H1 (cell line): ENCODE measurements around the gene SOWAHC. TPM values are rescaled to one million over a fixed set of nuclear protein-coding genes. Genes with fewer than 3 reads are reported as not detected.

Experiments
- GABPA ChIP-seq: IDR thresholded peaks from 2 replicates; pipeline ENCODE4 v1.6.1; 2011; ENCODE audit warnings: mild to moderate bottlenecking, low read length, moderate library complexity, borderline replicate concordance; ENCODE audit not compliant: insufficient read depth
- POLR2A ChIP-seq, 2 experiments: IDR thresholded peaks; 1 replicate in 1 of 2; 2 replicates in 1 of 2; pipeline ENCODE4 v1.6.1; 2011; ENCODE audit warnings: low read depth in 2 of 2, low read length in 2 of 2, mild to moderate bottlenecking in 2 of 2; ENCODE audit errors: control extremely low read depth in 1 of 2
- SIN3A ChIP-seq, 2 experiments: IDR thresholded peaks in 1 of 2; conservative IDR thresholded peaks in 1 of 2; 2 replicates each; pipeline ENCODE4 v1.6.1; 2011 to 2012; ENCODE audit warnings: low read length in 2 of 2, improper control_type of control experiment in 1 of 2, low read depth in 1 of 2, mild to moderate bottlenecking in 1 of 2
- SUZ12 ChIP-seq: fragments of 200-600 bp; sonication (generic); IDR thresholded peaks from 2 replicates; pipeline ENCODE4 v1.6.1; 2012; ENCODE audit warnings: mild to moderate bottlenecking, inconsistent platforms, low read length, moderate library complexity, mixed read lengths
- TAF1 ChIP-seq: IDR thresholded peaks from 2 replicates; pipeline ENCODE4 v1.6.1; 2011; ENCODE audit warnings: mild to moderate bottlenecking, low read depth, low read length
- polyA plus RNA-seq, 7 experiments: library from polyadenylated mRNA; depleted of rRNA in 3 of 7; stranded (reverse) in 5 of 7; unstranded in 2 of 7; fragments of >200 nt in 5 of 7; fragments of 200-250 nt in 2 of 7; gene quantifications; 1 replicate in 5 of 7; 2 replicates in 1 of 7; 4 replicates in 1 of 7; pipeline versions ENCODE4 v1.2.1 to v1.2.3, GENCODE V29; 2011 to 2013; ENCODE audit warnings: missing spikeins in 2 of 7, mixed read lengths in 2 of 7
- total RNA-seq: library from RNA; stranded (reverse); fragmentation: NEBNext Ultra II Directional; extraction: Animal tissue kit (Norgen Biotek cat#: 25700); gene quantifications from 2 replicates; pipeline ENCODE4 v1.2.1, GENCODE V29; 2021

SOWAHC gene
- total and polyA plus RNA-seq, 2 of the 8 experiments (the other 6 are each of a cell fraction or from before 2014, with no cell fraction given) = 3.1 to 17.8 TPM

GRCh38 chr2:109614715-109615636 lies 812 bp downstream of the SOWAHC start (continued):
- TF ChIP-seq TAF1 (0 out of 2 replicates have a peak, but pooled peaks have one; percentile 16), POLR2A (IDR thresholded peaks at IDR 0.05; ENCODE audit: control extremely low read depth in 1 of 2, low read depth in 2 of 2, low read length in 2 of 2) (0 out of 3 replicates have a peak, but pooled peaks of 1 of the 2 experiments have one; percentile 8), GABPA (no peak), SUZ12 (peak; percentile 49; the same call in 1 of the 2 replicates), SIN3A (conservative IDR thresholded peaks at IDR 0.05 in 1 of 2, IDR thresholded peaks at IDR 0.05 in 1 of 2; ENCODE audit: low read depth in 1 of 2, low read length in 2 of 2) (peak in 1 of 2 experiments; percentile 30; a peak in 1 of 4 replicates)
